IPS-11a (cell line): ENCODE results near the gene HOXC6.

ENCODE experiments used
- H3K4me3 ChIP-seq: one replicate; pipeline ENCODE4 v1.5.1; 2013; ENCODE audit warnings: low read depth, low read length, control low read depth

The HOXC6 gene

GRCh38 chr12:54012631-54013409 is 15.4 kb upstream of the HOXC6 start:
- no peak overlapping the region for H3K4me3 ChIP-seq

GRCh38 chr12:54014377-54015017 is 13.7 kb upstream of the HOXC6 start:
- no peak overlapping the region for H3K4me3 ChIP-seq

DNA sequence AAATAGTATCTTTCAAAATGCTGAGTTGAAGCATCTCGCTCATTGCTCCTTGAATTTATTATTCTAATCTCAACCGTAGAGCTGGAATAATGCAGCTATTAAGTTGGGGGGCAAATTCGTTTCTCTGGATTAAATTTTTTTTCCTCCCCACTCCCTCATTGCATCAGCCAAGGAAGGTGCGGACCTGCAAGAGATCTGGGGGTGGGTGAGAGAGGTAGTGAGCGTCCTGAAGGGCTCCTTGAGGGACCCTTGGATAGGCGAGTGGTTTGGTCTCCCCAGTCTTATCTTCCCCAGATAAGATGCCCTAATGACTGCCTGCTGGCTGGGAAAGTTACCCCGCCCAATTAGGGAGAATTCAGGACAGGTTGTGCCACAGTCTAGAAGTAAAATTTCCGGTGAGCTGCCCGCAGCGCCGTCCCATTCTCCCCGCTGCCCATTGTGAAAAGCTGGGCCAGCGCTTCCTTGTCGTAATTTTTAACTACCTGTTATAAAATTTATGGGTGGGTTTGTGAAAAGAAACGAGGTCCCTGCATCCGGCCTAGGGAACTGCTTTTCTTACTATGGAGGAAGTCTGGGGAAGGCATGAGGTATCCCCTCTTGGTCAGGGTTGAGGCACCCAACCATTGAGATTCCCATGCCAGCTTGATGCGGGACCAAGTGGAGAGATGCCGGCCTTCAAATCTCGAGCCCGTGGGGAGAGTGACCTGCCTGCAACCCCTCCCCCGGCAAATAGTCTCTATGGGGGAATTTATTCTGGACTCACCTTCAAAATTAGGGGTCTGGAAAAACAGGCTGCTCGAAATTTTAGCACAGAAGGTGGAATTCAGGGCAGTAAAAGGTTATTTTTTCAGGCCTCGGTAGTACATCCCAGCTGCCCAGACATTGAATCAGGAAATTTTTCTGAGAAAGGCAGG is 13.0 kb upstream of the HOXC6 start:
- H3K4me3 ChIP-seq, result no peak overlapping the region

DNA sequence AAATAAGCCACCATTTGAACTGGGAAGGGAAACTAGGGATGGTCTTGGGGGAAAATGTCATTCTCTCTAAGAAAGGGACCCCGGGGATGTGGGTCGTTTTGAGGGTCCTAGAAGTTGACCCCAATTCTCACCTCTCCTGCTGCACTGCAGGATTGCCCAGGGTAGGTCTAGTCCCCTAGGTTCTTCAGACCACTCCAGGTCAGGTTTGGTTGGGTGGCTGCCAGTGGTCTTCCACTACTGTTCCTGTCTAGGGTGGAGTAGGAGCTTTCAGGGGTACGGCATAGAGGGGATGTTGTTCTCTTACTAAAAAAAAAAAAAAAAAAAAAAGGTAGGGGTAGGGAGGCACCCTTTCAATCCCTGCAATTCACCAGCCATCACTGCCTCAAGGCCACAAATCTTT is 12.2 kb upstream of the HOXC6 start:
- no peak overlapping the region for H3K4me3 ChIP-seq

- no peak overlapping the region for H3K4me3 ChIP-seq
These were observed 11.7 kb upstream of the HOXC6 start for GRCh38 chr12:54016478-54016964.

- H3K4me3 ChIP-seq, result no peak overlapping the region
These were observed 11.0 kb upstream of the HOXC6 start for GRCh38 chr12:54017027-54017788.

DNA sequence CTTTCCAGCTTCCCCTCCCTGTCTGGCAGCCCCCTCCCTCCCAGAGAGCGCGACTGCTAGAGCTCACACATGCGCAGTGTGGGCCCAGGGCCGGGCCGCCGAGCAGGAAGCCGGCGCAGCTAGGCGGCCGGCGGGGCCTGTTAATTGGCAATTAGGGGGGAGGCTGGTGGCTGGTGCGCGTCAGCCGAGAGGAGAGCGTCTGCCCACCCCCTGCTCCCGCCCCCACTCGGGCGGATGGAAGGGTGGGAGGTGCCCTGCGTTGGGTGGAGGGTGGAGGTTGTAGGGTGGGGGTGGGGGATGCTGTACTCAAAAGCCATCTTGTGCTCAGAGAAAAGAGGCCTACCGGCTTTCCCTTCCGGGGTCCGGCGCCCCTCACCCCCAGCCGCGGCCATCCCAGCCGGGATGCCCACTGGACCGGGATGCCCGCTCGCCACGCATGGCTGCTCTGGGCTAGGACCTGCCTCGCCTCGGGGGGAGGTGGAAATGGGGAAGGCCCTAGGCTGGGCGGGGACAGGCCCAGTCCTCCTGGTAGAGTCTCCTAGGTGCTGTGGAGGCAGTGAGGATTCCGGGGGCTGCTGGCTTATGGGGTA is 10.3 kb upstream of the HOXC6 start:
- peak overlapping the region; percentile 2 for H3K4me3 ChIP-seq

- peak overlapping the region; percentile 2 for H3K4me3 ChIP-seq
These were observed 9.7 kb upstream of the HOXC6 start for GRCh38 chr12:54018468-54018984.

DNA sequence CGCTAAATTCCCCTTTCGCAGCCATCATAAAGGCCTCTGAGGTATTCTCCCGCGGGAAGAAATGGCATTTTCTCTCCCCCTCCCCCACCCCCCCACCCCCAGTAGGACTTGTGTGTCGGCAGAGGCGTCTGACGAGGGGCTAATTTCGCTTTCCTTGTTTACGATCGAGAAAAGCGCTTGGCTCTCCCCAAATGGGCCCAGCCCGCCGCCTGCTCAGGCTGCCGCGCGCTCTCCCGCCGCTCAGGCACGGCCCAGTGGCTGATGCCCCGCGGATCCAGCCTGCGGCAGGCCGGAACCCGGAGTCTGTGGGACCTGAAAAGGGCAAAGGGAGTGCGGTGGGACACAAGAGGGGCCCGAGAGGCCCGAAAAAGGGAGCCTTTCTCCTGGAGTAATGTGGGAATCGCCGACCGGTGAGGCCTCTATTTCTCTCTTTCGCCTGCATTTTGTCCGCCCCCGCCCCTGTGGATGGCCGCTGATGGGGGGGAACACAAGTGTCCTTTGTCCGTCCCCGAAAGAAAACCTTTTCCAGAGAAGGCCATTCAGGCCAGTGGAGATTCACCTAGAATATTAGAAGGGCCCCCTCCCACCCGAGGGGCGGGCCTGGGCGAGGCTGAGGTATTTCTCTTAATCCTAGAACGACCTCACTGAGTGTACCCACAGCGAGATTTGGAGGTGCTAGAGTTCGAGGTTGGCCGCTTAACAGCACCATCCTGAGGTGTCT is 9.0 kb upstream of the HOXC6 start:
- H3K4me3 ChIP-seq, result no peak overlapping the region

GRCh38 chr12:54019924-54020590 is 8.2 kb upstream of the HOXC6 start:
- H3K4me3 ChIP-seq, result no peak overlapping the region

GRCh38 chr12:54020591-54021405 is 7.4 kb upstream of the HOXC6 start:
- H3K4me3 ChIP-seq, result no peak overlapping the region

GRCh38 chr12:54021432-54022013 is 6.7 kb upstream of the HOXC6 start:
- H3K4me3 ChIP-seq, result no peak overlapping the region

GRCh38 chr12:54022960-54023884 is 5.0 kb upstream of the HOXC6 start:
- H3K4me3 ChIP-seq, result no peak overlapping the region

GRCh38 chr12:54024127-54024526 is 4.1 kb upstream of the HOXC6 start:
- no peak overlapping the region for H3K4me3 ChIP-seq

DNA sequence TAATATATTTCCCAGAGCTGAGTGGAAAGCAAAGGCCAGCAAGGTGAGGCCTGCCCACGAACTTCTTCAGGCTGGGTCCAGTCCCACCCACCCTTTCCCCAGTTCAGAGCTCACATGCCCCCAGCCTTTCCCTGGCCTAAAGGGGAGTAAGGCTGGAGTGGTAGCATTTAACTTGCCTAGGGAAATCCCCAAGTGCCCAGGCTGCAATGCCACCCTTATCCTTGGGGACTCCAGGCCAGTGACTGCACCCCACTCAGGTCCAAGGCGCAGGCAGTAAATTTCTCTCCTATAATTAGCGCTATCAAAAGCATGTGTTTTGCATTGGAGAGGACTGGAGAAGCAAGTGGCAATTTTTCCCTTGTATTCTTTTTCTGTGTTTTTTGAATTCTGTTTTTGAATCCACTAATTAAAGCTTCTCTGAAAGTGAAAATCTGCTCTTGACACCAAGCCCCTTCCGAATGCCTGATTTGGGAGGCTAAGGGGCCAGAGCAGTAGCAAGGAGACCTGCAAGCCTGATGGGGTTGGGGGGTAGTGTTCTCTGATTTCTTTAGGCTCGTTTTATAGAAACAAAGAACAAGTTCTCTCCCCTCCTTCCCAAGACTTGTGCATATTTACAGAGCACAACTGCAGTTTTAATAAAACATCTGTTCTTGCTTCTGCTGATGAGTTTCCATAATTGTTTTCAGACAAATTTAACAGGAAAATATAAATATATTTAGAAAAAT is 3.5 kb upstream of the HOXC6 start:
- H3K4me3 ChIP-seq, result no peak overlapping the region
